Progenitor cell of endocrine pancreas (in vitro differentiated cells): Measurements from ENCODE around the gene PTPN5. TPM values are rescaled to one million over a fixed set of nuclear protein-coding genes. Genes with fewer than 3 reads are reported as not detected.
A peak's percentile ranks its signal among the peaks of the same experiment; 100 is the strongest.

Experiments used
- DNase-seq: peaks from one replicate; pipeline ENCODE4 v3.0.0; 2021; ENCODE audit warnings: low spot score; ENCODE audit not compliant: unreplicated experiment
- H3K27ac Mint-ChIP-seq: 2 replicates; pipeline ENCODE4 v1.8.0; 2021; ENCODE audit warnings: mild to moderate bottlenecking, moderate library complexity, mixed read lengths
- H3K27me3 Mint-ChIP-seq: 2 replicates; pipeline ENCODE4 v1.8.0; 2021; ENCODE audit warnings: mixed read lengths
- H3K36me3 Mint-ChIP-seq: 2 replicates; pipeline ENCODE4 v1.8.0; 2022; ENCODE audit warnings: mixed read lengths; ENCODE audit not compliant: insufficient read depth
- H3K4me1 Mint-ChIP-seq: 2 replicates; pipeline ENCODE4 v1.8.0; 2021; ENCODE audit warnings: low read depth, mixed read lengths
- H3K4me3 Mint-ChIP-seq: 2 replicates; pipeline ENCODE4 v1.8.0; 2021; ENCODE audit warnings: low read depth, mild to moderate bottlenecking, moderate library complexity, mixed read lengths
- H3K9me3 Mint-ChIP-seq: 2 replicates; pipeline ENCODE4 v1.8.0; 2021; ENCODE audit warnings: low read depth, mixed read lengths
- total RNA-seq: library from RNA; stranded (reverse); gene quantifications from 2 replicates; pipeline ENCODE4 v1.2.1, GENCODE V29; 2021
- TF ChIP-seq, protein P1 (sequence below): fragments of 200-600 bp; sonication (generic); IDR thresholded peaks from one replicate; pipeline ENCODE4 v1.5.0; 2021; ENCODE audit warnings: antibody characterized with exemption, mild to moderate bottlenecking; ENCODE audit not compliant: unreplicated experiment

The PTPN5 gene
- total RNA-seq, 1 donor from 2014 or later: 12.6 TPM

DNA sequence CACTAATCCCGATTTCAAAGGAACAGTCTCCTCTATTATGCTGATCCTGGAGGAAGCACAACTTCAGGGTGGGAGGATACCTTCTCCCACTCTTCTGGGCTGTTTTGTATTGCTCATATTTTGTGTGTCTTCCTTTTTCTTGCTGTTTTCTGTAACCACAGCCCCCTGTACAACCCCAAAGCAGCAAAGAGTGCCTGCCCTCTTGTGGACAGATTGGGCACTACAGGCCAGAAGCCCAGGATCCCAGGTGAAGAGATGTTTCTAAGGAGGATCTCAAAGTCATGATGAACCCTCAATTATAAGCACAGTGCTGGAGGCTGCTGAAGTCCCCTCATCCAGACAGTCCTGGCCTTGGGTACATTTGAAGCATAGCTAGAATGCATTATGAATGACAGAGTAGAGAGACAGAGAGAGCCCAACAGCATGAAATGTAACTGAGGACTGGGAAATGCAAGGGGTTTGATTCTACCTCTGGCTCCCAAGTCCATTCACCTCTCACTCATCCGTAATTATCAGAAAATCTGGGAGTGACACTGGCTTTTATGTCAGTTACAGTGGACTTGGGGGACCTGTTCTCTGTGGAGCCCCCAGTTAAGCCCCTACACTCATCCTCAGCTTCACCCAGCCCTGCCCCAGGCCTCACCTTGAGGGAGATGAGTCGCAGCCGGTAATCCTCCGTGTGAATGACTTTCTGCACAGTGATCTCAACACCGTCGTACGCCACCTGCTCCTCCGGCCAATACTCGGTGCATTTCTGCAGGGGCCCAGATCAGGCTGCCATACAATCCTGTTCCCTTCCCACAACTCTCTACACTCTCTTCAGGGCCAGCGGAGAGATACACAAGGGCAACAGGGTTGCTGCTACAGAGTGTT lies 59.4 kb downstream of the PTPN5 start:
- TF ChIP-seq, protein P1, sequence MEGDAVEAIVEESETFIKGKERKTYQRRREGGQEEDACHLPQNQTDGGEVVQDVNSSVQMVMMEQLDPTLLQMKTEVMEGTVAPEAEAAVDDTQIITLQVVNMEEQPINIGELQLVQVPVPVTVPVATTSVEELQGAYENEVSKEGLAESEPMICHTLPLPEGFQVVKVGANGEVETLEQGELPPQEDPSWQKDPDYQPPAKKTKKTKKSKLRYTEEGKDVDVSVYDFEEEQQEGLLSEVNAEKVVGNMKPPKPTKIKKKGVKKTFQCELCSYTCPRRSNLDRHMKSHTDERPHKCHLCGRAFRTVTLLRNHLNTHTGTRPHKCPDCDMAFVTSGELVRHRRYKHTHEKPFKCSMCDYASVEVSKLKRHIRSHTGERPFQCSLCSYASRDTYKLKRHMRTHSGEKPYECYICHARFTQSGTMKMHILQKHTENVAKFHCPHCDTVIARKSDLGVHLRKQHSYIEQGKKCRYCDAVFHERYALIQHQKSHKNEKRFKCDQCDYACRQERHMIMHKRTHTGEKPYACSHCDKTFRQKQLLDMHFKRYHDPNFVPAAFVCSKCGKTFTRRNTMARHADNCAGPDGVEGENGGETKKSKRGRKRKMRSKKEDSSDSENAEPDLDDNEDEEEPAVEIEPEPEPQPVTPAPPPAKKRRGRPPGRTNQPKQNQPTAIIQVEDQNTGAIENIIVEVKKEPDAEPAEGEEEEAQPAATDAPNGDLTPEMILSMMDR: peak; percentile 93
- no peaks in the 10 kb centered on the region for H3K4me1 Mint-ChIP-seq
- H3K27me3 Mint-ChIP-seq: peaks cover 3% of the 10 kb centered on the region
- no peaks in the 10 kb centered on the region for H3K36me3 Mint-ChIP-seq
- no peak overlapping the region for H3K27ac Mint-ChIP-seq
- no peak overlapping the region for H3K4me3 Mint-ChIP-seq
- H3K9me3 Mint-ChIP-seq: no peaks in the 10 kb centered on the region
- peak; percentile 64 for DNase-seq

DNA sequence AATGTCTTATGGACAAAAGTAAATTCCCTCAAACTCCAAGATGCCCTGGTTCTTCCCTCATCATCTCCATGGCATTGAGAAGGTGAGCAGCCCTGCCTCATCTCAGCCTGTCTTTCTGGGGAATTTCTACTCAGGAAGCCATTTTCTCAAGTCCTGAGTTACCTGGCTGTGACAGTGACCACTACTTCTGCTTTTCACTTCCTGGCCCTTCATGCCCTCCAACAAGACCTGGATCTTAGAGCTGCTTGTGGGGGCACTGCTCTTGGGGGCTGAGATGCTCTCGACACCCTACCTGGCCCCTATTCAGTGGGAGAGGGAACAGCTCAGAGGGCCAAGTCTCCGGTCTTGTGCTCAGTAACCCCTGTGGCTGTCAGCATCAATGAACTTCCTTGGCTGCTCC lies 60.2 kb downstream of the PTPN5 start:
- Mint-ChIP-seq H3K4me1 (no peaks in the 10 kb centered on the region), H3K27ac (no peak overlapping the region)

DNA sequence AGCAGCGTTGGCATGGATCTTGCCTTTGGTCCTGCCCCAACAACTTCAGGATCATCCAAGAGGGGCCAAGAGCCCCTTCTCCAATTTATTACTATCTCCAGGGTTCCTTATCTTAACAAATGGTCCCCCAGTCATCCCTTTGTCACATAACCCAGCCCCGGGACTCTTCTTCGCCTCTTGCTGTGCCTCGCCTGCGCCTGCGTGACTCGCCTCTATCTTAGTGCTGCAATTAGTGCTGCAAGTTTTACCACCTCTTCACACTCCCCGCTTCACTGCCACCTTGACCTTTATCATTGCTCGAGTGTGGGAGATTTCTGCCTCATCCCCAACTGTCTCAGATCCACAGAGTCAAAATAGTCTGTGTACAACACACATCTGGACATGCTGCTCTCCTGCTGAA lies 61.6 kb downstream of the PTPN5 start:
- DNase-seq: no peak
- no peaks in the 10 kb centered on the region for H3K9me3 Mint-ChIP-seq
- no peaks in the 10 kb centered on the region for H3K36me3 Mint-ChIP-seq
- TF ChIP-seq, protein P1: no peak
- H3K4me1 Mint-ChIP-seq: no peaks in the 10 kb centered on the region
- no peak overlapping the region for H3K4me3 Mint-ChIP-seq
- no peaks in the 10 kb centered on the region for H3K27me3 Mint-ChIP-seq
- no peak overlapping the region for H3K27ac Mint-ChIP-seq

More for the DNA sequence above, 60.2 kb downstream of the PTPN5 start:
- H3K36me3 Mint-ChIP-seq: no peaks in the 10 kb centered on the region
- no peaks in the 10 kb centered on the region for H3K9me3 Mint-ChIP-seq
- H3K27me3 Mint-ChIP-seq: peaks cover 3% of the 10 kb centered on the region
- H3K4me3 Mint-ChIP-seq: no peak overlapping the region
- no peak for DNase-seq
- TF ChIP-seq, protein P1: no peak

DNA sequence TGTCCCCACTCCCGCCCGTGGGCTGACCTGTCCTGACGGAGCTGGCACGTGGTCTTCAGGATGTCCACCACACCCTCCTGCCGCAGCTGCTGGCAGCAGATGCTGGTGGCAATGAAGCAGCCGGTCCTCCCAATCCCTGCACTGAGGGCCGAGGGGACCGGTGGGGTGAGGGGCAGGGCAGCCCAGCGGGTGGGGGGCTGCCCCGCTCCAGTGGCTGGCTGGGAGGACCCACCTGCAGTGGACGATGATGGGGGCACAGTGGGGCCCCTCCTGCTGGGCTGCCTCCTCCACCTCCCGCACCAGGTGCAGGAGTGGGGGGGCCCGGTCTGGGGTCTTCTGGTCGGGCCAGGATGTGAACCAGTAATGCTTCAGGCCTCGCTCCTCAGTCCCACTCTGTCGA lies 62.2 kb downstream of the PTPN5 start:
- H3K27me3 Mint-ChIP-seq: no peaks in the 10 kb centered on the region
- no peak overlapping the region for H3K4me3 Mint-ChIP-seq
- H3K4me1 Mint-ChIP-seq: no peaks in the 10 kb centered on the region
- DNase-seq: no peak
- TF ChIP-seq, protein P1: no peak
- H3K27ac Mint-ChIP-seq: no peak overlapping the region
- H3K36me3 Mint-ChIP-seq: no peaks in the 10 kb centered on the region
- no peaks in the 10 kb centered on the region for H3K9me3 Mint-ChIP-seq

DNA sequence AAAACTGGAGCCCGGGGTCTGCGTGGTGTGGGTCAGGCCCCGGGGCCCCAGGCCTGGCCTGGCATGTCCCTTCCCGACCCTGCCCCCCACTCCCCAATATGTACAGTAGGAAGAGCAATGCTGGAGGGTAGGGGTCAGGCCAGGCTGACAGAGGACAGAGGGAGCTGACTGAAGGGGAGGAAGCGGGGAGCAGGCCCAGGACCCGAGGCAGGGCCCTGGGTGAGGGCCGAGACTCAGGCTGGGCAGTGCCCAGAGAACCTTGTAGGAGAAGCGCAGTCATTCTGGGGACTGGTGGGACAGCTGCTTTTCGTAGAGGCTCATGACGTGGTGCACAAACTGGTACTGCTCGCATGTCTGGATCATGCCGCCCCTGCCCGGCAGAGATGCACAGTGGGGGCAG lies 62.9 kb downstream of the PTPN5 start:
- Mint-ChIP-seq H3K27me3 (no peaks in the 10 kb centered on the region), H3K27ac (no peak overlapping the region), H3K36me3 (no peaks in the 10 kb centered on the region), H3K4me1 (no peaks in the 10 kb centered on the region), H3K4me3 (no peak overlapping the region), H3K9me3 (no peaks in the 10 kb centered on the region)
- TF ChIP-seq, protein P1: no peak
- DNase-seq: no peak
